ENCODE data around the gene OR51E1.

DNA sequence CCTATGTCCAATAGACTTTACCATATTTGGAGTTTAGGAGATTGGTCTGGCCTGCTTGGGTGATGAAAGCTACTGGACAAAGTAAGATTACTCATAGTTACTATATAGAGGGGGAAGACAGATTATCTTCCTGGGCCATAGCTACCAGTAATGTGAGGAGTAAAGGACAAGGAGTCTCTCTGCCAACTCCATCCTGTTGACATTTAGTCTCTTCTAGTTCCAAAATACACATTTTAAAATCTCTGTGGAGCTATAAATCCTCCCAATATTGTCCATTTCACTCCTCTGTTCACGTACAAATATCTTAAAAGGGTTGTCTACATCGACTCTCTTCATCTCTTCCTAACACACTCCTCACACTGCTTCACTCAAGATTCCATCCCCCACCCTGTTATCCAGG lies 7.6 kb upstream of the OR51E1 start:
- TF ChIP-seq, protein P1, sequence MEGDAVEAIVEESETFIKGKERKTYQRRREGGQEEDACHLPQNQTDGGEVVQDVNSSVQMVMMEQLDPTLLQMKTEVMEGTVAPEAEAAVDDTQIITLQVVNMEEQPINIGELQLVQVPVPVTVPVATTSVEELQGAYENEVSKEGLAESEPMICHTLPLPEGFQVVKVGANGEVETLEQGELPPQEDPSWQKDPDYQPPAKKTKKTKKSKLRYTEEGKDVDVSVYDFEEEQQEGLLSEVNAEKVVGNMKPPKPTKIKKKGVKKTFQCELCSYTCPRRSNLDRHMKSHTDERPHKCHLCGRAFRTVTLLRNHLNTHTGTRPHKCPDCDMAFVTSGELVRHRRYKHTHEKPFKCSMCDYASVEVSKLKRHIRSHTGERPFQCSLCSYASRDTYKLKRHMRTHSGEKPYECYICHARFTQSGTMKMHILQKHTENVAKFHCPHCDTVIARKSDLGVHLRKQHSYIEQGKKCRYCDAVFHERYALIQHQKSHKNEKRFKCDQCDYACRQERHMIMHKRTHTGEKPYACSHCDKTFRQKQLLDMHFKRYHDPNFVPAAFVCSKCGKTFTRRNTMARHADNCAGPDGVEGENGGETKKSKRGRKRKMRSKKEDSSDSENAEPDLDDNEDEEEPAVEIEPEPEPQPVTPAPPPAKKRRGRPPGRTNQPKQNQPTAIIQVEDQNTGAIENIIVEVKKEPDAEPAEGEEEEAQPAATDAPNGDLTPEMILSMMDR (optimal IDR thresholded peaks at IDR 0.05 in 1 of 3, IDR thresholded peaks at IDR 0.05 in 1 of 3, conservative IDR thresholded peaks at IDR 0.05 in 1 of 3; ENCODE audit: extremely low read depth in 1 of 3, insufficient read depth in 2 of 3, low read length in 3 of 3) = no peak
- no peak for TF ChIP-seq EZH2 (IDR thresholded peaks at IDR 0.05; ENCODE audit: low read length)
